Ramos (cell line): Measurements from ENCODE around the gene INSIG2.

Source experiments
- in situ Hi-C: fragments of 300-500 bp; cut with MboI; formaldehyde crosslinking; loops from one replicate; pipeline ENCODE4 v1.14.3; 2022; ENCODE audit warnings: low sequenced_read_pairs; ENCODE audit not compliant: unreplicated experiment

INSIG2 gene

GRCh38 chr2:118095610-118096009, 7.3 kb downstream of the INSIG2 start:
- in situ Hi-C loops = no loop called here

GRCh38 chr2:118097657-118098056, 9.4 kb downstream of the INSIG2 start:
- in situ Hi-C loops = no loop called here

GRCh38 chr2:118098307-118099030, 10.2 kb downstream of the INSIG2 start:
- in situ Hi-C loops = no loop called here

- in situ Hi-C loops = no loop called here
Observed at GRCh38 chr2:118102433-118103082, 14.3 kb downstream of the INSIG2 start.

GRCh38 chr2:118103951-118104940, 16.0 kb downstream of the INSIG2 start:
- in situ Hi-C loops = no loop called here

- in situ Hi-C loops = no loop called here
Observed at GRCh38 chr2:118105497-118105896, 17.2 kb downstream of the INSIG2 start.

GRCh38 chr2:118106926-118107325, 18.7 kb downstream of the INSIG2 start:
- in situ Hi-C loops = no loop called here

- in situ Hi-C loops = no loop called here
Observed at GRCh38 chr2:118110310-118110709, 22.0 kb downstream of the INSIG2 start.

GRCh38 chr2:118110991-118111390, 22.7 kb downstream of the INSIG2 start:
- in situ Hi-C loops = no loop called here

- in situ Hi-C loops = no loop called here
Observed at GRCh38 chr2:118112771-118113334, 24.6 kb downstream of the INSIG2 start.

- in situ Hi-C loops = no loop called here
Observed at GRCh38 chr2:118114863-118115262, 26.6 kb downstream of the INSIG2 start.

- in situ Hi-C loops = no loop called here
Observed at GRCh38 chr2:118115761-118116160, 27.5 kb downstream of the INSIG2 start.

- in situ Hi-C loops = no loop called here
Observed at GRCh38 chr2:118118479-118118878, 30.2 kb downstream of the INSIG2 start.

GRCh38 chr2:118119158-118119727, 31.0 kb downstream of the INSIG2 start:
- in situ Hi-C loops = no loop called here

- in situ Hi-C loops = no loop called here
Observed at GRCh38 chr2:118119761-118120400, 31.6 kb downstream of the INSIG2 start.

- in situ Hi-C loops = no loop called here
Observed at GRCh38 chr2:118120401-118120780, 32.1 kb downstream of the INSIG2 start.

- in situ Hi-C loops = no loop called here
Observed at GRCh38 chr2:118121101-118121500, 32.8 kb downstream of the INSIG2 start.

GRCh38 chr2:118121986-118122524, 33.8 kb downstream of the INSIG2 start:
- in situ Hi-C loops = no loop called here

GRCh38 chr2:118122594-118123281, 34.5 kb downstream of the INSIG2 start:
- in situ Hi-C loops = no loop called here
